HL-60 (cell line): ENCODE measurements around the gene NXPH4.
A peak's percentile ranks its signal among the peaks of the same experiment; 100 is the strongest.

Source experiments
- DNase-seq, 2 experiments: peaks; one replicate each; pipeline ENCODE4 v3.0.0-alpha.2; 2010 to 2020; ENCODE audit warnings: low read depth in 1 of 2, low spot score in 1 of 2
- H3K27ac ChIP-seq: fragments of 250-450 bp; sonication (Bioruptor Pico); replicated peaks from 2 replicates; pipeline ENCODE4 v1.5.1; 2020; ENCODE audit warnings: mild to moderate bottlenecking, moderate library complexity
- H3K27me3 ChIP-seq: fragments of 250-450 bp; sonication (Bioruptor Pico); 2 replicates; pipeline ENCODE4 v1.5.1; 2021; ENCODE audit warnings: mild to moderate bottlenecking, moderate library complexity; ENCODE audit not compliant: insufficient read depth, poor library complexity, severe bottlenecking
- H3K4me3 ChIP-seq: replicated peaks from 2 replicates; pipeline ENCODE4 v1.5.1; 2011; ENCODE audit warnings: mild to moderate bottlenecking, control low read depth, low read length; ENCODE audit not compliant: insufficient read depth
- GABPA ChIP-seq: IDR thresholded peaks from 2 replicates; pipeline ENCODE4 v1.6.1; 2012; ENCODE audit warnings: low read depth
- POLR2AphosphoS5 ChIP-seq: IDR thresholded peaks from 2 replicates; pipeline ENCODE4 v1.6.1; 2012; ENCODE audit warnings: low read depth
- SPI1 ChIP-seq: IDR thresholded peaks from 2 replicates; pipeline ENCODE4 v1.6.1; 2012; ENCODE audit warnings: low read depth, mild to moderate bottlenecking, borderline replicate concordance
- TF ChIP-seq, protein P1 (sequence below): IDR thresholded peaks from 2 replicates; pipeline ENCODE4 v1.6.1; 2012; ENCODE audit warnings: low read depth; ENCODE audit not compliant: insufficient replicate concordance
- TF ChIP-seq, protein P2 (sequence below): IDR thresholded peaks from one replicate; pipeline ENCODE4 v1.5.1; 2011; ENCODE audit warnings: low read length, control low read depth, inconsistent platforms; ENCODE audit not compliant: insufficient read depth

NXPH4 gene

DNA sequence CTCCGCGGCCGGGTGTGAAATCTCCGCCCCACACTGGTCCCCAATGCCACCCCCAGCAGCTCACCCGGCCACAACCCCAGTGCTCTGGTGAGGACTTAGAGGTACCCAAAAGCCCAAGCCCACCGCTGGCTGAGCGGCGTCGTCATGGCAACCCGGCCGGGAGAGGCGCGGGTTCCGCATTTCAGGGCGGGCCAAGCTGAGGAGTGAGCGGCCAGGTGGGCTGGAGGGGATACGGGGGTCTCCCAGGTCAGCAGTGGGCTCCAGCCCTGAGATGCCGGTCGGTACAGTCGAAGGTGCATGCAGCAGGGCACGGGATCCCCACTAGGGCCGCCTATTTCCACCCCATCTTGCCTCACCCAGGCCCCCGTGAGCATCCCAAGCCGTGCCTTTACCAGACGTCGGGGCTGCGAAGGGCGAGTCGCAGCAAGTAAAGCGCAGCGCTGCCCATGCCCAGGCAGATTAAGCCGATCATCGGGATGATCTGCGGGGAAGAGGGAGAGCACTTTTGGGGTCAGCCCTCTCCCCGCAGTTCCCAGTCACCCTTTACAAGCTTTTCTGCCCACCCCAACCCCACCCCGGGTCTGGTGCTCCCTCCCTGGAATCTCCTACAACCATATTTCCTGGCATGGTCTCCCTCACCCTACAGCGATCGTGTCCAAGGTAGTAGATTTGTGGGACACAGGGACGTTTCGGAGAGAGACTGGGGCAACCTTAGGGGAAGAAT, 19.8 kb downstream of the NXPH4 start:
- peaks cover 8% of the 10 kb centered on the region for H3K27me3 ChIP-seq
- no peak for DNase-seq
- TF ChIP-seq POLR2AphosphoS5 (peak; percentile 24; the same call in 1 of the 2 replicates), SPI1 (no peak)
- TF ChIP-seq, protein P1, sequence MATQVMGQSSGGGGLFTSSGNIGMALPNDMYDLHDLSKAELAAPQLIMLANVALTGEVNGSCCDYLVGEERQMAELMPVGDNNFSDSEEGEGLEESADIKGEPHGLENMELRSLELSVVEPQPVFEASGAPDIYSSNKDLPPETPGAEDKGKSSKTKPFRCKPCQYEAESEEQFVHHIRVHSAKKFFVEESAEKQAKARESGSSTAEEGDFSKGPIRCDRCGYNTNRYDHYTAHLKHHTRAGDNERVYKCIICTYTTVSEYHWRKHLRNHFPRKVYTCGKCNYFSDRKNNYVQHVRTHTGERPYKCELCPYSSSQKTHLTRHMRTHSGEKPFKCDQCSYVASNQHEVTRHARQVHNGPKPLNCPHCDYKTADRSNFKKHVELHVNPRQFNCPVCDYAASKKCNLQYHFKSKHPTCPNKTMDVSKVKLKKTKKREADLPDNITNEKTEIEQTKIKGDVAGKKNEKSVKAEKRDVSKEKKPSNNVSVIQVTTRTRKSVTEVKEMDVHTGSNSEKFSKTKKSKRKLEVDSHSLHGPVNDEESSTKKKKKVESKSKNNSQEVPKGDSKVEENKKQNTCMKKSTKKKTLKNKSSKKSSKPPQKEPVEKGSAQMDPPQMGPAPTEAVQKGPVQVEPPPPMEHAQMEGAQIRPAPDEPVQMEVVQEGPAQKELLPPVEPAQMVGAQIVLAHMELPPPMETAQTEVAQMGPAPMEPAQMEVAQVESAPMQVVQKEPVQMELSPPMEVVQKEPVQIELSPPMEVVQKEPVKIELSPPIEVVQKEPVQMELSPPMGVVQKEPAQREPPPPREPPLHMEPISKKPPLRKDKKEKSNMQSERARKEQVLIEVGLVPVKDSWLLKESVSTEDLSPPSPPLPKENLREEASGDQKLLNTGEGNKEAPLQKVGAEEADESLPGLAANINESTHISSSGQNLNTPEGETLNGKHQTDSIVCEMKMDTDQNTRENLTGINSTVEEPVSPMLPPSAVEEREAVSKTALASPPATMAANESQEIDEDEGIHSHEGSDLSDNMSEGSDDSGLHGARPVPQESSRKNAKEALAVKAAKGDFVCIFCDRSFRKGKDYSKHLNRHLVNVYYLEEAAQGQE = no peak

DNA sequence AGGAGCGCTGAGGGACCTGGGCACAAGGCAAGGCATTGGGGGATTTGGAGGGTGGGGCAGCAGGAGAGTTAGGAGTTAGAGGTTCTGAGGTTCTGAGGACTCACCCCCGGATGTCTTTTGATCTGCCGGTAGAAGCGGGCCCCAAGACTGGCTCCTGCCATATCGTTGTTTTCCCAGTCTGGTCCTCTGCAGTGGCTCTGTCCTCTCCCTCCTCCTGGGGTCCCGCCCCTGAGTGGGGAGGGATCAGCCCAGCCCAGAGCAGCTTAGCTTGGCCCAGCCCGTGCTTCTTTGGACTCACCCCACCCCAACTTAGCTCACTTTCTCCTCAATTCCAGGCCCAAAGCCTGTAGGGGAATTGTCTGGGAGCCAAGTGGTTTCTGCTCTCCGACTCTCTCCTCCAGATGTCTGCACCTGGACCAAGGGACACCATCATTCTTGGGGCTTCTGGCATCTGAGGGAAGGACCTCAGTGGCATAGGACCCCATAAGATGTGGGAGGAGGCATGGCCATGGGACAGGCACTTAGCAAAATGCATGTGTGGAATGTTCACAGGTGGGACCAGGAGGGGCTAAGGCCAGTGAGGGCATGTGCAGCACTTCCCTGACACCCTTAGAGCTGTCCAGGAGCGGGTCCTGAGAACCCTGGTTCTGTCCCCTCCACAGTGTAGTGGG, 20.5 kb downstream of the NXPH4 start:
- no peak overlapping the region for H3K4me3 ChIP-seq

More for the DNA sequence above, 19.8 kb downstream of the NXPH4 start:
- H3K27ac ChIP-seq = no peak overlapping the region
- H3K4me3 ChIP-seq = no peak overlapping the region

DNA sequence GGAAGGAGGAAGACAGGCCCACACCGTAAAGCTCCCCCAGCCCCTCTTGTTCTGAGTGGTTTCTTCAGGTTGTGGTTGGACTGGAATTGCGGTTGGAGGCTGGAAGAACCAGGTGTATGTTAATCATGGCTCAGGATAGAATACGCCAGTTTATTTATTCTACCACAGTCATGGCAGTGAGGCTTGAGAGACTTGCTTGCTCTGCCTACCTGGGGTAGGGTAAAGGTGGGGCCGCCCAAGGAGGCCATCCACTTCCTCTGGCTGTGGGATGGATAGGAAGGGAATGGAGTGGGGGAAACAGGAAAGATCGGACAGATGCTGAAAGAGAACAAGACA, 21.0 kb downstream of the NXPH4 start:
- Histone ChIP-seq H3K27ac (no peak overlapping the region), H3K4me3 (no peak overlapping the region), H3K27me3 (peaks cover 20% of the 10 kb centered on the region)
- TF ChIP-seq, protein P2, sequence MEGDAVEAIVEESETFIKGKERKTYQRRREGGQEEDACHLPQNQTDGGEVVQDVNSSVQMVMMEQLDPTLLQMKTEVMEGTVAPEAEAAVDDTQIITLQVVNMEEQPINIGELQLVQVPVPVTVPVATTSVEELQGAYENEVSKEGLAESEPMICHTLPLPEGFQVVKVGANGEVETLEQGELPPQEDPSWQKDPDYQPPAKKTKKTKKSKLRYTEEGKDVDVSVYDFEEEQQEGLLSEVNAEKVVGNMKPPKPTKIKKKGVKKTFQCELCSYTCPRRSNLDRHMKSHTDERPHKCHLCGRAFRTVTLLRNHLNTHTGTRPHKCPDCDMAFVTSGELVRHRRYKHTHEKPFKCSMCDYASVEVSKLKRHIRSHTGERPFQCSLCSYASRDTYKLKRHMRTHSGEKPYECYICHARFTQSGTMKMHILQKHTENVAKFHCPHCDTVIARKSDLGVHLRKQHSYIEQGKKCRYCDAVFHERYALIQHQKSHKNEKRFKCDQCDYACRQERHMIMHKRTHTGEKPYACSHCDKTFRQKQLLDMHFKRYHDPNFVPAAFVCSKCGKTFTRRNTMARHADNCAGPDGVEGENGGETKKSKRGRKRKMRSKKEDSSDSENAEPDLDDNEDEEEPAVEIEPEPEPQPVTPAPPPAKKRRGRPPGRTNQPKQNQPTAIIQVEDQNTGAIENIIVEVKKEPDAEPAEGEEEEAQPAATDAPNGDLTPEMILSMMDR = no peak
- TF ChIP-seq, protein P1 = no peak
- TF ChIP-seq POLR2AphosphoS5 (no peak), SPI1 (no peak), GABPA (no peak)
- no peak for DNase-seq

More for the DNA sequence above, 20.5 kb downstream of the NXPH4 start:
- Histone ChIP-seq H3K27me3 (peaks cover 15% of the 10 kb centered on the region), H3K27ac (no peak overlapping the region)
- TF ChIP-seq, protein P2 = no peak
- TF ChIP-seq GABPA (no peak), POLR2AphosphoS5 (no peak; the same call in 1 of the 2 replicates), SPI1 (no peak)
- TF ChIP-seq, protein P1 = peak; percentile 32
- DNase-seq = no peak
